Measurements from ENCODE around the gene CIB4. TPM values are rescaled to one million over a fixed set of nuclear protein-coding genes. Genes with fewer than 3 reads are reported as not detected.

CIB4 gene
- total and polyA plus RNA-seq, 4 donors: 1.3 TPM; not detected in 3

DNA sequence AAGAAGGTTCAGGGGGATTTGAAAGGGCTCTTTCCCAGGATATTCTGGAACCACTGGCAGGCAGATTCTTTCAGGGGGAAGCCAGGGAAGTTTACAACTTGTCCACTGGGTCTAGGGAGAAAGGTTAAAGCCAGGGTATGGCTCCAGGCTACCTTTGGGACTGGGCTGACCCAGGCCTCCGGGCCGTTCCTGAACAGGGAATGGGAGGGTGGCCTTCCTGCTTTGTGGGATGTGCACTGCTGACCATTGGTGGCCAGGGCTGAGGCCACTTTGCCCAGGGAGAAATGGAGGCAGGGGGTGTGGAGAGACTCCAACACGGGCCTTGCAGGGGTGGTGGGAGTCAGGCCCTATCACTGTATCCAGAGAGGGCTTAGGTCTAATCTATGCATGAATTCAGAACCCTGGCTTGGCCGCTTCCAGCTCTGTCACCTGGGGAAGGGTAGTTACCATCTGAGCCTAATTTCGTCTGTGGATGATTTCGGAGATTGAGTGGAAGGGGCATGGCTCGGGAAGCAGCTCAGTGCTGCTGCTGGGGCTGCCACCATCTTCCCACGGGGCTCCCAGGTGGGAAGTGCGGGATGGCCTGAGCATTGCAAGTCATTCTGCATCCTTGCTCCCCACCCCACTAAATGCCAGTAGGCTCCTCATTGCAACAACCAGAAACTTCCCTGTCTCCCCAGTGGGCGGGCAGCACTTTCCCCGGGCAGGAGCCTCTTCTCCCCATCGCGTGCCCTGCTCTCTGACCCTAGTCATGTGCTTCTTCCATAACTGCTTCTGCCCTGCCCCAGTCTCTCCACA, 106.1 kb downstream of the CIB4 start:
- Histone ChIP-seq H3K4me1 (ENCODE audit: control insufficient read depth in 5 of 5, insufficient read depth in 5 of 5, low read length in 5 of 5) (no peaks in the 10 kb centered on the region), H3K36me3 (ENCODE audit: control insufficient read depth in 4 of 4, insufficient read depth in 4 of 4, low read length in 4 of 4) (no peaks in the 10 kb centered on the region), H3K9ac (ENCODE audit: insufficient read depth in 1 of 2, low read length in 2 of 2) (no peak overlapping the region), H3K27ac (ENCODE audit: low read depth in 1 of 2, low read length in 1 of 2) (no peak overlapping the region), H3K4me3 (no peak overlapping the region), H3K9me3 (ENCODE audit: control insufficient read depth in 4 of 4, insufficient read depth in 3 of 4, low read length in 3 of 4) (no peaks in the 10 kb centered on the region), H3K27me3 (ENCODE audit: control insufficient read depth in 3 of 3, insufficient read depth in 3 of 3, low read length in 2 of 3) (no peaks in the 10 kb centered on the region)
- no peak for DNase-seq
- TF ChIP-seq CTCF (IDR thresholded peaks at IDR 0.05; ENCODE audit: control extremely low read depth, extremely low read depth): no peak
- WGBS, 2 donors: 91 to 97% methylated on average over 13 of the region's 13 CpGs
- no peak for ATAC-seq (ENCODE audit: insufficient read depth, low FRiP score)

DNA sequence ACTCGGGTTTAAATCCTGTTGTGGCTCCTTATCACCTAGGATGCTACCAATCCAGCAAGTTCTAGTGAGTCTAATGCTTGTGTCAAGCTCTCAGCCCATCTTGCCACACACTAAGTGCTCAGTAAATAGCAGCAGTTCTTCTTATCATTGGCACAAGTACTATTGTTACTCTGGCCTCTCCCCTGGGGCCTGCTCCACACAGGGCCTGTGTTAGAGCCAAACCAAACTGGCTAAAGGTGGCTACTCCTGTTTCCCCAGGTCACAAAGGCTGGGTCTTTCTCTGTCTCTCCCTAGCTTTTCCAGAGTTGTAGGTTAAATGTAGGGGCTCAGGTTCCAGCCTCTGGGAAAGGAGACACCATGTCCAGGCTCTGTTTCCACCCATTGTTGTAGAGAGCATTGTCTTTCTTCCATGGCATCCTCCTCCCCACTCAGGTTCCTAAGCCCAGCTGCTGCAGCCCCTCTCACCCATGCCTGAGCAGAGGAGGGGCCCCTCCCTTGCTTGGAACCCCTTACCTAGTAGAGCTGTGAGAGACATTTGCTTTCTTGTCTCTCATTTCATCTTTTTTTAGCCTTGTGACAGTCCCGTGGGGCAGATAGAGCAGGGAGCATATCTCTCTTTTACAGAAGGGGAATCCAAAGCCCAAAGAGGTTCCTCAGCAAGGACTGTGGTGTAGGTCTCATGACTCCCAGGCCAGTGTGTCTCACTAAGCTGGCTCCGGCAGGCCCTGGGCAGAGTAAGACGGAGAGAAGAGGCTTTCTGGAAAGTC, 106.9 kb downstream of the CIB4 start:
- Histone ChIP-seq H3K27ac (ENCODE audit: low read depth in 1 of 2, low read length in 1 of 2) (no peak overlapping the region), H3K9me3 (ENCODE audit: control insufficient read depth in 4 of 4, insufficient read depth in 3 of 4, low read length in 3 of 4) (no peaks in the 10 kb centered on the region), H3K4me1 (ENCODE audit: control insufficient read depth in 5 of 5, insufficient read depth in 5 of 5, low read length in 5 of 5) (no peaks in the 10 kb centered on the region), H3K27me3 (ENCODE audit: control insufficient read depth in 3 of 3, insufficient read depth in 3 of 3, low read length in 2 of 3) (no peaks in the 10 kb centered on the region), H3K9ac (ENCODE audit: insufficient read depth in 1 of 2, low read length in 2 of 2) (no peak overlapping the region), H3K36me3 (ENCODE audit: control insufficient read depth in 4 of 4, insufficient read depth in 4 of 4, low read length in 4 of 4) (no peaks in the 10 kb centered on the region), H3K4me3 (no peak overlapping the region)
- ATAC-seq (ENCODE audit: insufficient read depth, low FRiP score) (no peak), DNase-seq (no peak)
- 84 to 89% methylated on average over 4 of the region's 4 CpGs for WGBS, 2 donors
- no peak for TF ChIP-seq CTCF (IDR thresholded peaks at IDR 0.05; ENCODE audit: control extremely low read depth, extremely low read depth)

GRCh38 chr2:26533661-26534060, 107.5 kb downstream of the CIB4 start:
- Histone ChIP-seq H3K36me3 (ENCODE audit: control insufficient read depth in 4 of 4, insufficient read depth in 4 of 4, low read length in 4 of 4) (no peaks in the 10 kb centered on the region), H3K9me3 (ENCODE audit: control insufficient read depth in 4 of 4, insufficient read depth in 3 of 4, low read length in 3 of 4) (no peaks in the 10 kb centered on the region), H3K9ac (ENCODE audit: insufficient read depth in 1 of 2, low read length in 2 of 2) (no peak overlapping the region), H3K27ac (ENCODE audit: low read depth in 1 of 2, low read length in 1 of 2) (no peak overlapping the region), H3K4me3 (no peak overlapping the region), H3K4me1 (ENCODE audit: control insufficient read depth in 5 of 5, insufficient read depth in 5 of 5, low read length in 5 of 5) (no peaks in the 10 kb centered on the region), H3K27me3 (ENCODE audit: control insufficient read depth in 3 of 3, insufficient read depth in 3 of 3, low read length in 2 of 3) (no peaks in the 10 kb centered on the region)
- WGBS, 2 donors: 91 to 92% methylated on average over 7 of the region's 7 CpGs
- TF ChIP-seq CTCF (IDR thresholded peaks at IDR 0.05; ENCODE audit: control extremely low read depth, extremely low read depth): no peak
- DNase-seq (no peak), ATAC-seq (ENCODE audit: insufficient read depth, low FRiP score) (no peak)
